GM18517 (cell line): Measurements from ENCODE around the gene DLG2.
"Not testable (repeated sequence)": the region's sequence is repeated elsewhere in the genome, so short reads cannot be mapped to it uniquely, and the experiment has no call there.

ENCODE experiments used
- ATAC-seq: cut with Tn5 transposase; IDR thresholded peaks from one replicate; pipeline ENCODE4 v1.9.1; 2021; ENCODE audit warnings: mild to moderate bottlenecking, moderate library complexity; ENCODE audit not compliant: unreplicated experiment

The DLG2 gene

DNA sequence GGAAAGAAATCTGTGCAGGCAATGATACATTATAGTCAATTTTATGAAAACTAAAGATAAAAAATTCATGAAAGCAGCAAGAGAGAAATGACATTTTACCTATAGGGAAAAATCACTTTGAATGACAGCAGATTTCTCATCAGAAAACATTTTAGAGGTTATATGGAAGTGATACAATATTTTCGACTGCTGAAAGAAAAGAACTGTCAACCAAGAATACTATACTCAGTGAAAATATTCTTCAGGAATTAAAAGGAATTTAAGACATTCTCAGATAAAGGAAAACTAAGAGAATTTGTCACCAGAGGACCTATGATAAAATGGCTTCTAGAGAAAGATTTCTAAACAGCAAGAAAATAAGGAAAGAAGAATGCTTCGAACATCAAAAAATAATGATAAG is 820.8 kb downstream of the DLG2 start:
- ATAC-seq, result no peak

DNA sequence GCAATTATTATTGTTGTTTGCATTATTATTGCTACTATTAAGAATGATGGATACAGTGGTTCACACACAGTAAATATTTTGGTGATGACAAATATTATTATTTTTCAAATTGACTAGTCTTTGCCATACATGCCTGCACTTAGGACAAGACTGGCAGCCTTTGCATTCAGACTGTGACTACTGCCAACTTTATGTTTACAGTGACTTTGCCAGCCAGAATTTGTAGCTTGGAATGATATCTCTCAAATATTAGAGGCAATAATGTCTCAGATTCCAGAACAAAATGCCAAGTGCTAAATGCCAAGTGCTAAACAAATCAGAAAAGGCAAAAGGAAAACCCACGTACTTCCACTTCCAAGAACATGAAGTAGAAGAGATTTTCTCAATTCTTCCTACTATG is 823.1 kb downstream of the DLG2 start:
- no peak for ATAC-seq

DNA sequence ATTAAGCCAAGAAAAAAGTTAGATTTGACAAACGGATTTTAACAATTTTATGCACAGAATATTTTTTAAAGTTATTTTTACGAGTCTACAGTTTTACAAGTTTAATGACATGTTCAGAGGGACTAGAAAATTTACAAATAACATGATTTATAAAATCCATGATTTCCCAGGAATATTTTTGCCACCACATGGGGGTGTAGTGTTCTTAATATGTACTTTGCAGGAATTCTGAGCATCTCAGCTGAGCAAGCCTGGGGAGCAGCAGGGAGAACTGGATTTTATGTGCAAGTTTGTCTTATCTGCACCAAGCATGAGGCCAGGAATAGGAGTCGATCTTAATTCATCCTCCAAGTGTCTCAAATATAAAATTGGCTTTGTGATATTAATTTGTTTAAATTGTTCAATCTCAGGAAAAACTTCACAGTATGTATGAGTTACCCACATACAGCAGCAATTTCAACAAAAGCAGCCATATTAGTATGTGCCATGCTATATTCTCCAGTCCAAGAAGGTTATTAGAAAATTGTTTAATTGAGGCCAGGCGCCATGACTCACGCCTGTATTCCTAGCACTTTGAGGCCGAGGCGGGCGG is 826.3 kb downstream of the DLG2 start:
- no peak for ATAC-seq

DNA sequence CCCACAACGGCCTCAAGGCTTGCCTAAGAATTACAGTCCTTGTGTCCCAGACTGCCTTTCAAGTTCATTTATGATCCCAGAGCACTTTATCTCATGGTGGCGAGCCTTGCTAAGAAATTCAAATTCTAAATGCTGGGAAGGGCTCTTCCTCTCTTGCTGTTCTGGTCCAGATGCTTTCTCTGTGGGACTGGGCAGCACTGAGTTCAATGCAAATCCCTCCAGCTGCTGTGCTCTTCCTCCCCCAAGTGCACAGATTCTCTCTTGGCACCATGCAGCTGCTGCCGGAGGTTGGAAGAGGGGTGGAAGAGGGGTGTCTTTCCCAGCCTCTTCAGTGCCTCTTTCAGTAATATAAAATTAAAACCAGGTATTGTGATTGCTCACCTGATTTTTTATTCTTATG is 828.0 kb downstream of the DLG2 start:
- no peak for ATAC-seq

DNA sequence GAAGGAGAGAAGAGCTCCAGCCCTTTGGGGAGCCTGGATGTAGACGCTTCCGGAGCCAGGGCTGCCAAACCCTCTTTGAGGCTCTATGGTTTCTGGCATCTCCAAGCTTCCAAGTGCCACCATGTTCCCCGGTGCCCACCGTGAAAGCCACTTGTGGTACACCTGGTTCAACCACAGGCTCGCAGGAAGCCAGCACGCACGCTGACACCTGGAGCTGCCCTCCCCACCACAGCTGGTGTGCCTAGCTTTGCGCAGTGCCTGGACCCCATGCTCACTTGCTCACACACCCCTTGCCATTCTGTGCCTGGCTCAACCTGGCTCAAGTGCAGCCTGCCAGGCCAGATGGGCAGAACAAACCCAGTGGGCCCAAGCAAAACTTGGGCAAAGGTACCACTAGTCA is 831.4 kb downstream of the DLG2 start:
- ATAC-seq, result no peak

DNA sequence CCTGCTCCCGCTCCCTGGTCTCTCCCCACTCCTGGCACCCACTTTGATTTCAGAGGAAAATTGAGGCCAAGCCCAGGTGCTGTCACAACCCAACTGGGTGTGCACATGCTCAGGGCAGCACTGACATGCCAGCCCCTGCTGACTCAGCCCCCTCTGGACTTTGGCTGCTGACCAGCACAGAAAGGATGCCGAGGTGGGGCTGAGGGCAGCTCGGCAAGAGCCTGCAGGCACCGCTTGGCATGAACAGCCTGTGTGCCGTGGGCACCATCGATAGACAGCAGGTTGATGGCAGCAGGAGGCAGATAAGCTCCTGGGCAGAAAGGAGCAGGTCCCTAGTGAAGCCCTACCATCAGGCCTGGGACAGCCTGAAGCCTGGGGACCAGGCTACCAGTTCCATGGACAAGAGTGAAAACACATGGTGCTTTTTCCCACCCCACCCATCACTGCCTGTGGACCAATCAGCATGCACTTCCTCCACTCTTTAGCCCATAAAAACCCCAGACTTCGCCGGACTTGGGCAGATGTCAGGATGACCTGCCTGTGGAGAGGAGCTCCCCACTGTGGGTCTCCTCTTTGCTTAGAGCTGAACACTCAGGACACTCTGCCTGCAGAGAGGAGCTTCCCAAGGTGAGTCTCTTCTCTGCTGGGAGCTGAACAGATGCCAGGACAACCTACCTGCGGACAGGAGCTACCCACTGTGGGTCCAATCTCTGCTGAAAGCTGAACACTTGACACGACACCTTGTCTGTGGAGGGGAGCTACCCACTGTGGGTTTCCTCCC is 832.3 kb downstream of the DLG2 start:
- no peak for ATAC-seq

DNA sequence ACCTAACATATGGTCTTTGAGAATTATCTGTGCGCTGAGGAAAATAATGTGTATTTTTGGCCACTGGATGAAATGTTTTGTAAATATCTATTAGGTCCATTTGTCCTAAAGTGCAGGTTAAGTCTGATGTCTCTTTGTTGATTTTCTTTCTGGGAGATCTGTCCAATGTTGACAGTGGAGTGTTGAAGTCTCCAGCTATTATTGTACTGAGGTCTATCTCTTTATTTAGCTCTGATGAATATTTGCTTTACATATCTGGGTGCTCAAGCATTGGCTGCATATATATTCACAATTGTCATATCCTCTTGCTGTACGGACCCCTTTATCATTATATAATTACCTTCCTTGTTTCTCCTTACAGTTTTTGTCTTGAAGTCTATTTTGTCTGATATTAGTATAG is 833.8 kb downstream of the DLG2 start:
- ATAC-seq, result no peak

DNA sequence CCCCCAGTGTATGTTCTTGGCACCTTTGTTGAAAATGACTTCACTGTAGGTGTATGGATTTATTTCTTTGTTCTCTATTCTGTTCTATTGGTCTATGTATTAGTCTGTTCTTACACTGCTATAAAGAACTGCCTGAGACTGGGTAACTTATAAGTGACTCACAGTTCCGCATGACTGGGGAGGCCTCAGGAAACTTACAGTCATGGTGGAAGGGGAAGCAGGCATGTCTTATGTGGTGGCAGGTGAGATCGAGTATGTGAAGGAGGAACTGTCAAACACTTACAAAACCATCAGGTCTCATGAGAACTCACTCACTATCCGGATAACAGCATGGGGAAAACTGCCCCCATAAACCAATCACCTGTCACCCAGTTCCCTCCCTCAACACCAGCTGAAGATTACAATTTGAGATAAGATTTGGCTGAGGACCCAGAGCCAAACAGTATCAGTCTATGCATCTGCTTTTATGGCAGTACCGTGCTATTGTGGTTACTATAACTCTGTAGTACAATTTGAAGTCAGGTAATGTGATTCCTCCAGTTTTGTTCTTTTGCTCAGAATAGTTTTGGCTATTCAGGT is 836.2 kb downstream of the DLG2 start:
- no peak for ATAC-seq

DNA sequence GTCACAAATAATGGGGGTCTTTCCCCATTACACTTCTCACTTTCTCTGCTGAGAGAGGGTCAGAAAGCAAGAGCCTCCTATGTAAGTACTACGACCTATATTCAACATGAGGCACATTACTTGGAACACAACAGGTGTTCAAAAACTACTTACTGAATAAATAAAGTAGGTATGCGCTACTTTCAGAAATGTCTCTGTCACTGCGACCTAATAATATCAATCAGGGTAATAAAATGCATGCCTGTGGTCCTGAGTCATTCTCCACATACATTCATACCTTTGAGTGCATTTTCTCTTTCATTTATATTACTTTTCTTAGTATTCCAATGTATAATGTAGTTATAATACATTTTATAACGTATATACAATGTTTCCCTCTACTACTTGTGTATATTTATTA is 838.9 kb downstream of the DLG2 start:
- no peak for ATAC-seq

DNA sequence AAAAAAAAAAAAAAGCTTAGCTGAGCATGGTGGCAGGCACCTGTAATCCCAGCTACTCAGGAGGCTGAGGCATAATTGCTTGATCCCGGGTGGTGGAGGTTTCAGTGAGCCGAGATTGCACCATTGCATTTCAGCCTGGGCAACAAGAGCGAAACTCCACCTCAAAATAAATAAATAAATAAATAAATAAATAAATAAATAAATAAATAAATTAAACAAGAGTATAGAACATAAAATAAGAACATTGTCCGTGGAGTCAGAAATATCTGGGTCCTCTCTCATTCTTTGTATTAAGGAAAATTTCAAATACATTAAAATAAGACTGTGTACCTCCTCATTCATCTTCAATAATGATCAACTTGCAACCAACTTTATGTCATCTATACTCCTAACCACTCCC is 843.0 kb downstream of the DLG2 start:
- not testable (repeated sequence) for ATAC-seq

DNA sequence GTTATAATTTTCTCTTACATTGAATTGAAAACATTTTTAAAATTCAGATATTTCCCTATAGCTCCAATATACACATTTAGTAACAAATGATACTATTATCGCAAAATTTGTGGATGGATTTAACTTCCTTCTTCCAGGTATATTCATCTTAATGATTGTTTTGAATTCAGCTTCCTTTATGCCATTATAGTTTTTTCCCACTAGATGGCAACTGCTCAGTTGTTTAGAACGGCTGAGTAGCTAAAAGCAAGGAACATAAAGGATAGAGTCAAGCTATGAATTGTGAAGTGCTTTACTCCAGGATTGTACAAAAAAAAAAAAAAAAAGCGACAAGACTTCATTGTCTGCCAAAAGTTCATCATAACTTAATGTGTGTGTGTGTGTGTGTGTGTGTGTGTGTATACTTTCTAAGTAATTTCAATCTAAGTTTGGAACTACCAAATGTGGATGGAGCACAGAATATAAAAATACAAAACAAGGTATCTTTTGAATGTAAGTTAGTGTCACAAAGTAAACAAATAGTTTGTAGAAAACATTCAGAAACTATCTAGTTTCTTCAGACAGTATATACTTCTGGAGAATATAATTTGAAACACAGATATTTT is 846.4 kb downstream of the DLG2 start:
- ATAC-seq, result peak; percentile 49

DNA sequence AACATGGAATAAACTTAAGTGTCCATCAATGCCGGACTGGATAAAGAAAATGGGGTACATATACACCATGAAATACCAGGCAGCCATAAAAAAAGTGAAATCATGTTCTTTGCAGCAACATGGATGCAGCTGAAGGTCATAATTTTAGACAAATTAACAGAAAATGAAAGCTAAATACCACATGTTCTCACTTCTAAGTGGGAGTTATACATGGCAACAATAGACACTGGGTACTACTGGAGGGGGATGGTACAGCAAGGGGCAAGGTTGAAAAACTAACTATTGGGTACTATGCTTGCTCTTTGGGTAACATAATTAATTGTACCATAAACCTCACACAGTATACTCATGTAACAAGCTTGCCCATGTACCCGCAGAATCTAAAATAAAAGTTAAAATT is 851.6 kb downstream of the DLG2 start:
- ATAC-seq, result no peak

DNA sequence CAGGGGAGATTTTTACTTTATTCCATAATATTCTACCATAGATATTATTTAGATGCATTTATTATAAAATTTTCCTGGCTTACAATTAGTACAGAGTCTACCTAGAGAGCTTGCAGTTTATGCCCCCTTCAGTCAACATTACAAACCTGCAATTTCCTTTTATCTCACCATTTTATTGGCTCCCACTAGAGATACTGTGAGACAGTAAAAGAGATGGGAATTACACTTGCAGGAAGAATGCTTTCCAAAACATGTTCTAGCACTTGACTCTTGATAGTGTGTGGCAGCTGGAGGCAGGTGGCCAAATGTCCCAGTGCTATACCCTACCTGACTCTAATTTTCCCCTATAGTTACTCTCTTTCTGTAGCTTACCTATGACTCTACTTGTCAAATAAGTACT is 863.2 kb downstream of the DLG2 start:
- no peak for ATAC-seq

DNA sequence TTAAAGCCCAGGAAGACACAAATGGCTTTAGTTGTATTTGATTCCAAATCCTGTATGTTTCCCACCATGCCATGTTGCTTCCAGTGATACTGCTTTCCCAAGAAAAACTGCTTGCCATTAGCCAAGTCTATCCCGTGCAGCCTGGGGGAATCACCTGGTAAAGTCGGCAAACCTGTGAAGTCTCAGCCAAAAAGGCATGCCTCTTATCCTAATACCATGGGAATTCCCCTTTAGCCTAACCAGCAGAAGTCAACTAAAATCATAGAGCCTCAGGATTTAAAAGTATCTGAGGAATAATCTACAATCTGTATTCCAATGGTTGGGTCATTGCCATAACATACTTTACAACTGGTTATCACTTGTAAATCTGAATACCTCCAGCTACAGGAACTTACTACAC is 869.4 kb downstream of the DLG2 start:
- no peak for ATAC-seq

DNA sequence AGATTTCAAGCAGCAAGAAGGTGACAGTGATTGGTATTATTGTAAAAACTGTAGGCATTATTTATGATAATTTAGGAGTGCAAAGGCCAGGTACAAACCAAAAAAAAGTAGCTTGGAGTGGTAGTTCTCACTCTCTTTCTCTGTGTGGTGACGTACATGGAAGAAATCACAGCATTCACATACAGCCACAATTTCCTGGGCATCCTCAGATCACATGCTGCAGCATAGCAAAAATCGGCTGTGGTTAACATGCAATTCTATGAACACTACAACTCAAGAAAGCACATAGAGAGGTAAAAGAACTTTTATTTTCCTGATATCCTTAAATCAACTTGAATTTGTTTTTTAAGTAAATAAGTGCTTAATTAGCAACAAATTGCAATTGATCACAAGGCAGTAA is 875.8 kb downstream of the DLG2 start:
- no peak for ATAC-seq

DNA sequence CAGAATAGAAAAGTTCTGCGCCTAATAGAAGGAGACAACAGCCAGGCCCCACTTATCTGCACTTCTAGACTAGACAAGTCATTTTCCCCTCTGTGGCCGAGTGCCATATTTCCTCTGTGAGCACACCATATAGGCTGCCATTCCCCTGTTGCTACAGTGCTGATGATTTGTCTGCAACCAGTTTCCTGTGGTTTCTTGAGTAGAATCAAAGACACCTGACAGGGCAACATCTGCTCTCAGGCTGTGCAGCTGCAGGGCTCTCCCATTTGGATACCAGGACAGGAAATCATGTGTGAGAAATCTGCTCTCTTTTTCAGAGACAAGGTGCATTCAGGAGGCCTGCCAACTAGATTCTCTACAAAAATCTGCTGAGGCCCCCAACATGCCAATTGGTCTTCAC is 879.3 kb downstream of the DLG2 start:
- ATAC-seq, result no peak

DNA sequence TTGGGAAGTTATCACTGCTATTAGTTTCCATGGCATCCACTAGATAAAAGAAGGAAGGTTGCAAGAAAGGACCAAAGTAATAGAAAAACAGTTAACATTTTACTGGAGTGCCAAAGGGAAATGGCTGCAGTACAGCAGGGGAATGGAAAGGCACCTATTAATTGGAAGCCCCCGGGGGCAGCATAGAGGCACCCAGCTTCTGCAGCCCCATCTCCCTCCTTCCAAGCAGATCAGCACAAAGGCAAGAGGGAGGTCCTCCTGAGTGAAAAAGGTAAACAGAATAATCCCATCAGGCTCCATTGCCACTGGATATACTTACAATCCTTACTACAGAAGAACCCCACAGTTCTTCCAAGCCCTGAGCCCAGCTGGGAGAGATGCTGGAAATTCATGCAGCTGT is 887.1 kb downstream of the DLG2 start:
- no peak for ATAC-seq

DNA sequence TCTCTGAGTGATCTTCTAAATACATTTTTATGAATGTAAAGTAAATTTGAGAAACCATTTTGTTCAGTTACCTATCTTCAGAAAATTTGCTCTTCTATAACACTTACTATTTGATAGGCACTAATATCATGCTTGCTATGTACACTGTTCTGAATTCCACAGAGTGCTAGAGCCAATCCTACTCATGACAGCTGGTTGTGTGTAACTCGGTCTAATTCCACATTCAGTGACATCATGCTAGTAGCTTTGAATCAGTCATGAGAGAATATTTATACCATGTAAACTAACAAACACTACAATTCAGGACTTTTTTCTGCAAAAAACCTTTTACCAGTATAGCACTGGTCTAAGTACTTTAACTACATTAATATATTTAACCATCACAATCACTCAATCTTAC is 902.9 kb downstream of the DLG2 start:
- ATAC-seq, result no peak

DNA sequence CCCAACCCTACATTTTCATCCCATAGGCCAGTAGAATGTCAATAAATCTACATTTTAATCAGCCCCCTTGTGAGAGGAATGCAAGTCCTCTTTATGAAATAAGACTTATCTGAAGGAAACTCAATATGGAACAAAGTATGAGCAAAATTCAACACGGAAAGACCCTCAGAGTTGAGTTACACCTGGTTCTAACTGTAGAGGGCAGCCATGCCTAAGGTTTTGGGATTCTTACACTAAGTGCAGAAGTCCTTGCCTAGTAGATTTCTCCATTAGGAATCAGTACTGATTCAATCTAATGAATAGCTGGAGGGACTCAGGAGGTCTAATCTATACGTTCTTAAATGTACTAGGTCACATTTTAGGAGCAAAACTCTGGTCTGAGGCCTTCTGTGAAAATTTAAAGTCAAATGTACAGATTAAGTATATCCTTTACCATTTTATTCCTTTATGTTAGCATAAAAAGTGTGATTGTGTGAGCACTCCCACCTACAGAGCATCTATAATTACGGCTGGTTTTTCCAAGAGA is 904.5 kb downstream of the DLG2 start:
- no peak for ATAC-seq

DNA sequence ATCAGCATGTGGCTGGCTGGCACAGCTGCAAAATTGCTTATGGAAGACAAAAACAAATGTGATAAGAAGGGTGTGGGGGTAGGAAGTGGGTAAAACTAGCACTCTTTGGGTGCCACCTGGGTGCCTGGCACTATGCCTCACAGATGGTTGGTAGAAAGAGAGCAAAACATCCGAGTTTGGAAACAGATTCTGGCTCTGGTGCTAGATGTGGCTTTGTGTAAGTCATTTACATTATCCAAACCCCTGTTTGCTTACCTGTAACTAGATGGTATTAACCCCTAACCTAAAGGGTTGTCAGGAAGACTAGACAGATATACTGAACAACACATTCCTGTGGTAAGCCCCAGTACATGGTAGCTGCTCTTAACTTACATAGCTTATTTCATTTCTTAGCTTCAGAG is 905.6 kb downstream of the DLG2 start:
- no peak for ATAC-seq

DNA sequence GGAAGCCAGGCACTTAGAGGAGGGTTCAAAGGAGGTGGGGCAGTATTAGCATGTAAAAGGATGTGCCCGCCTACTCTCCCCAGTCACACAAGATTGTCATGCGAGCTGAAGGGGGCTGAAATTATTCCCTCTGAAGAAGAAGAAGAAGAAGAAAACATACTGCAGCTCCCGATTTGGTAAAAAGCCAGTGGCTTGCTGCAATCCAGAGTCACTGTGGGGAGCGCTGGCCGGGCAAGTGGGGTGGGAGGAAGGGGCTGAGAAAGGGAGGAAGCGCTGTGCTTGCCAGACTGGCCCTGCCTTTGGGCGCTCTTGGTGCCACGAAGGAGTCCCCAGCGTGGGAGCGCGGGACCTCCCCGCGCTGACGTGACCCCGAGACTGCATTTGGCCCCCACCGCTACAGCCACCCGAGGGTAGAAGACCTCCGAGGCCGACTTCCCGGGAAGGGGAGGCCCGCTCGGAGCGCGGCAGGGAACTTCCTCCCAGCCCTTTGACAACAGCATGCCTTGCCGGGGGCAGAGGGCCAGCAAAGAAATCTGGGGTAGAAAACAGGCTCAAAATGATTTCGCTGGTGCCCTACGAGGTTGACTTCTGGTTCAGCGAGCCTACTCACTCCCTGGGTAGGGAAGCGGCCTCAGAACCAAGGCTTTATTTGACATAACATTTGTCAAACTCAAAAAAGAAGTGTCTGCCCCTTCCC is 906.3 kb downstream of the DLG2 start:
- no peak for ATAC-seq
